Colon (tissue), 2 donors: ENCODE measurements around the gene CHRNA4.
"Not testable (repeated sequence)": the region's sequence is repeated elsewhere in the genome, so short reads cannot be mapped to it uniquely, and the experiment has no call there.

Experiments
- FAIRE-seq: peaks from 2 replicates; lab custom pipeline; 2012; peaks lifted over from hg19 to GRCh38; lab: Jason Lieb, UNC
- donor health status: control.
- donor health status: control.

Gene CHRNA4

GRCh38 chr20:63308218-63308911, 52.8 kb downstream of the CHRNA4 start:
- FAIRE-seq, result no peak

DNA sequence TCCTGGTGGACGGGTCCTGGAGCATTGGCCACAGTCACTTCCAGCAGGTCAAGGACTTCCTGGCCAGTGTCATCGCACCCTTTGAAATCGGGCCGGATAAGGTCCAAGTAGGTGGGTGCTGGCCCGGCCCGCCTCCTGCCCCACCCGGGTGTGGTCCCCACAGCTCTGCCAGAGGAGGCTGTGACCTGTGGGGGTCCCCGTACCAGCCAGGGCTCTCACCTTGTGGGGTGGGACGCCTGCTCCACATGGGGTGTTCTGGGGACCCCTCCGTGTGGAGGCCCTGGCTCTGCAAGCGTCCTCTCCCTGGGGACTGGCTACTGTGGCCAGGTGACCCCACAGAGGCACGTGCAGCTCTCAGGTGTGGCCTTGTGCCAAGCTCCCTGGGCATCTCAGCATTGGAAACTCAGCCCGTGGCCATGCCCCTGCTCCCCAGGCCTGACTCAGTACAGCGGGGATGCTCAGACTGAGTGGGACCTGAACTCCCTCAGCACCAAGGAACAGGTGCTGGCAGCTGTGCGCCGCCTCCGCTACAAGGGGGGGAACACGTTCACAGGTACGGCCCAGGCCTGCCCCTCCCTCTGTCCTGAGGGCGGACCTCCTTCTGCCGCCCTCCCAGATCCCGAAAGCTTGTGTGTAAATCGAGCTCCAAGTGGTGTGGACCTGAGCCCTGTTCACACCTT, 53.5 kb downstream of the CHRNA4 start:
- no peak for FAIRE-seq

GRCh38 chr20:63306673-63307537, 54.2 kb downstream of the CHRNA4 start:
- no peak for FAIRE-seq

DNA sequence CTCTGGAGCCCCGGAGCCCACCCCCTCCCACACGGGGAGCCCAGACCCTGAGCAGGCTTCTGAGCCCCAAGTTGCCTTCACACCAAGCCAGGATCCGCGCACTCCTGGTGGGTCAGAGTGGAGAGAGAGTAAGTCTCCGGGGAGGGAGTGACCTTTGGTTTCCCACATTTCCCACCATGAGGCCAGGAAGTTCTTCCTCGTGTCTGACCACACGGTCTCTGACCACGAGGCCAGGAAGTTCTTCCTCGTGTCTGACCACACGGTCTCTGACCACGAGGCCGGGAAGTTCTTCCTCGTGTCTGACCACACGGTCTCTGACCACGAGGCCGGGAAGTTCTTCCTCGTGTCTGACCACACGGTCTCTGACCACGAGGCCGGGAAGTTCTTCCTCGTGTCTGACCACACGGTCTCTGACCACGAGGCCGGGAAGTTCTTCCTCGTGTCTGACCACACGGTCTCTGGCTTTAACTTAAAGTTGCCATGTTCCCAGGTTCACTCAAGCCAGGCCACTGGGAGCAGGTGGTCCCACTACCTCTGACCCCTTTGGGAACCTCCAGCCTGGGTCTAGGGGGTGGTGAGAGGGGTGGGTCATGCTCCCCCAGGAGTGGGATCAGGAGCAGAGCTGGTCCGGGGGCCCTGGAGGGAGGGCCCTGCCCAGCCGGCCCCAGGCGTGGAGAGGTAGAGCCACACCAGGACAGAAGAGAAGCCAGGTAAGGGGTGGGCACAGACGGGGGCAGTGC, 55.0 kb downstream of the CHRNA4 start:
- not testable (repeated sequence) for FAIRE-seq

DNA sequence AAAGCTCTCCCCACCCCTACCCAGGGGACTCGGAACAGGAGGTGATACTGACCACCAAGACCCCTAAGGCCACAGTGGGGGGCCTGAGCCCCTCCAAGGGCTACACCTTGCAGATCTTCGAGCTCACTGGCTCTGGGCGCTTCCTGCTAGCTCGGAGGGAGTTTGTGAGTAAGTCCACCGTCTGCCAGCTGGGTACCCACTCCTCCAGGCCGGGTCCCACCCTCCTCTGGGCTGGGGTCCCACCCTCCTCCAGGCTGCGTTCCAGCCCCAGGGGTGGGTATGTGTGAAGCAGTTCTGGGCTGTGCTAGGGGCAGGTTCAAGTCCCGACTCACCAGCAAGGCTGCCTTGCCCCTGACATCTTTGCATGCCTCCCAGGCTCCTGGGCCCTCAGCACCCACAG, 55.8 kb downstream of the CHRNA4 start:
- no peak for FAIRE-seq

- FAIRE-seq, result no peak
Observed at GRCh38 chr20:63303095-63303666, 58.0 kb downstream of the CHRNA4 start.

DNA sequence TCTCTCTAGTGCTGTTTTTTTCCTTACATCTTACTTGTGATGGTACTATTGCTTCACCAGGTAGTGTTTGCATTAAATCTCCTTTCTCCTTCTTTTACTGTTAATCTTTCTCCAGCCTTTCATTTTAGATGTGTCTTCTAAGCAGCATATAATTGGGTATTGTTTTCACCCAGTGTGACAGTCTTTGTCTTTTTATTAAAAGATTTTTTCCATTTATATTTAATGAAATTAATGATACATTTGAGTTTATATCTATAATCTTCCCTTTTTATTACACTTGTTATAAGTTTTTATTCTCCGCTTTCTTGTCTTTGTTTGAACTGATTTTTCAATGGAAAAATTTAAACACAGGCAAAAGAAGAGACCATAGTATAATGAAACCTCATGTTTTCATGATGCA, 59.5 kb downstream of the CHRNA4 start:
- no peak for FAIRE-seq

GRCh38 chr20:63298731-63299312, 62.3 kb downstream of the CHRNA4 start:
- FAIRE-seq, result no peak

DNA sequence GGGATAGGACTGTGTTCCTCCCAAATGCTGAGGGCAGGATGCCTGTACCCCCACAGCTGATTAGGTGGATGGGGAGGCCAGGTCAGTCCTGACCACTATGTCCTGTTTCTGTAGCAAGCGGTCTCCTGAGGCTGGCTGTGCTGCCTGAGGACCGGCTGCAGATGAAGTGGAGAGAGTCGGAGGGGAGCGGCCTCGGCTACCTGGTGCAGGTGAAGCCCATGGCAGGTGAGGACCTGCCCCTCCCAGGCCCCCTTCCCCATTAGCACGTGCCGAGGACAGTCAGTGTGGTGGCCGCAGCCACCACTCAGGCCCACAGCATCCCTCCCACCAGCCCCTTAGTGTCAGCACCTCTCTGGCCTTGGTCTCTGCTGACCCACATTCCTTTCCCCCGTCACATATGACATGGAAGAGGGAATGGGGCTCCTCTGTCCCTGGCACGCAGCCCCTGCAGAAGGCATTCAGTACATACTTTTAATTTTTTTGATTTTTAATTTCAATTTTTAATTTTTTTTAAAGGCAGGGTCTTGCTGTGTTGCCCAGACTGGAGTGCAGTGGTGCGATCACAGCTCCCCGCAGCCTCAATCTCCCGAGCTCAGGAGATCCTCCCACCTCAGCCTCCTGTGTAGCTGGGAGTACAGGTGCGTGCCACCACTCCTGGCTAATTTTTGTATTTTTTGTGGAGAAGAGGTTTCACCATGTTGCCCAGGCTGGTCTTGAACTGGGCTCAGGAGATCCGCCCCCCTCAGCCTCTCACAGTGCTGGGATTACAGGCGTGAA, 63.2 kb downstream of the CHRNA4 start:
- FAIRE-seq, result no peak

DNA sequence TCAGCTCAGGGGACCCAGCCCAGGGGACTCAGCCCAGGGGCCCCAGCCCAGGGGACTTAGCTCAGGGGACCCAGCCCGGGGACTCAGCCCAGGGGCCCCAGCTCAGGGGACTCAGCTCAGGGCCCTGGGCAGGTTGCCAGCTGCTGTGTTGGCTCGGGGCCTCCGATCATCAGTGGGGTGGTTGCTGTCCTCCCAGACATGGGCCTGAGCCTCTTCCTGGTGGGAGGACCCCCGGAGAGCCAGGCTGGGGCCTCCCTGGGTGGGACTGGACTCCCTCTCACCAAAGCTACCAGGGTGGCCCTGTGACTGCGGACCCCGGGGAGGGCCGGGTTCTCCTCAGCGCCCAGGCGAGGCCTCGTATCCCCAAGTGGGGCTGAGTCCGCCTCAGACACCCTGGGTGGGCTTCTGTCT, 63.8 kb downstream of the CHRNA4 start:
- no peak for FAIRE-seq

- FAIRE-seq, result no peak
Observed at GRCh38 chr20:63296531-63297299, 64.4 kb downstream of the CHRNA4 start.

GRCh38 chr20:63295846-63296245, 65.3 kb downstream of the CHRNA4 start:
- no peak for FAIRE-seq

GRCh38 chr20:63295422-63295821, 65.7 kb downstream of the CHRNA4 start:
- no peak for FAIRE-seq

- FAIRE-seq, result no peak
Observed at GRCh38 chr20:63295018-63295417, 66.1 kb downstream of the CHRNA4 start.

DNA sequence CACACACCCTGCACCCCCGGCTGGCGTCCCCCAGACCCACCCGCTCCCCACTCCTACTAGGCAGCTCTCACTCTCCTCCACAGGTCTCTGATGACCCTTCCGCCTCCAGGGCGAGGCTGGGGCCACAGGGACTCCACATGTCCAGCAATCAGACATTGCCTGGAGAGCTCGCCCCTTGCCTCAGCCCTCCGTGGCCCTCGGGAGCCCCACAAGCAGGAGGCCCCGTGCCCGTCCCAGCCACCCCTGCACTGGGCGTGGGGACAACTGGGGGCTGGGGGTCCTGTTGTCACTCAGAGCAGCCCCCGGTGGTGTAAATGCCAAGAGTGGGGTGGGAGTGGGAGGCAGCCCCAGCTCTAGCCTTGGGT, 66.6 kb downstream of the CHRNA4 start:
- no peak for FAIRE-seq

DNA sequence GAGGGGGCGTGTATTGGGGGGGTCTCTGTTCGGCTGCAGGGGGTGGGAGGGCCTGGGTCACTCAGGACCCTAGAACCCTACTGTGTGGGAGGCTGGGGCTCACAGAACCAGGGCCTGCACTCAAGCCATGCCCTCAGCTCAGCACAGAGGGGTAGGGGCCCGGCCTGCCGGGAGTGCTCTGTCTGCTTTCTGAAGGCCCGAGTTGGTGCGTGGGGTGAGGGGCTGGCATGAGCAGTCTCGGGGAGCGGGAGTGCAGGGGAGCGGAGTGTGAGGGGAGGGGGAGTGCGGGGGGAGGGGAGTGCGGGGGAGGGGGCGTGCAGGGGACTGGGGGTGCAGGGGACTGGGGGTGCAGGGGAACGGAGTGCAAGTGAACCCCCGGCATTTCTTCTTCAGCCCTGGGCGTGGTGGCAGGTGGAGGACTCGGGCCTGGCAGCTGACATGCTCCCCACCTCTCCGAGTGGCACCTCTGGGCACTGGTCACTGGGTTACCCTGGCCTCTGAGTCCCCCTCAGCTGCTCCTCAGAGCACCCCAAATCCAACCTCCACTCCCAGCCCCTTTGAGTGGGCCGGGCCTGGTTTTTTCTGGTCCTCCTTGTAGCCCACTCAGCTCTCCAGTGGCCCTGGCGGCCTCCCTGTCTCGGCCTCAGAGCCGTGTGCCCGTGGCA, 67.1 kb downstream of the CHRNA4 start:
- no peak for FAIRE-seq

- no peak for FAIRE-seq
Observed at GRCh38 chr20:63293456-63293855, 67.7 kb downstream of the CHRNA4 start.
